Superior temporal gyrus (tissue), 1 donor: ENCODE results near the gene CYP4V2.
A peak's percentile ranks its signal among the peaks of the same experiment; 100 is the strongest.
"Not testable (repeated sequence)": the region's sequence is repeated elsewhere in the genome, so short reads cannot be mapped to it uniquely, and the experiment has no call there.

ENCODE experiments used
- DNase-seq: peaks from one replicate; pipeline ENCODE4 v3.0.0-alpha.2; 2016; ENCODE audit errors: extremely low spot score

The CYP4V2 gene

DNA sequence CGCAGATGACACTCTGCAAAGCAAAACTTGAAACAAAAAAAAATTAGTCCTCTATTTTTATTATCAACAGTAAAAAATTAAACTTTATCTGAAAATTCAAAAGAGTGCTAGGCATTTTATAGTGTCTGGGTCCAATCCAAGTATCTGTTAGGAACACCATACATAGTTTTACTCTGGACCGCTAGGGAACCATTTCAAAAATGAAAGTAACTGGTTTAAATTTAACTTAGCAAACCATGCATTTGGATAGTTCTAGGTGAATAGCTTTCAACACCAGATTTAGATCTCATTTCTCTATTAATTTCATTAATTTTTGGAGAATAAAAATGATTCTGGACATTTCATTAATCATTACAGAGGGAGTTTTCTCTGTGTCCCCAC lies 37.1 kb downstream of the CYP4V2 start:
- no peak for DNase-seq

DNA sequence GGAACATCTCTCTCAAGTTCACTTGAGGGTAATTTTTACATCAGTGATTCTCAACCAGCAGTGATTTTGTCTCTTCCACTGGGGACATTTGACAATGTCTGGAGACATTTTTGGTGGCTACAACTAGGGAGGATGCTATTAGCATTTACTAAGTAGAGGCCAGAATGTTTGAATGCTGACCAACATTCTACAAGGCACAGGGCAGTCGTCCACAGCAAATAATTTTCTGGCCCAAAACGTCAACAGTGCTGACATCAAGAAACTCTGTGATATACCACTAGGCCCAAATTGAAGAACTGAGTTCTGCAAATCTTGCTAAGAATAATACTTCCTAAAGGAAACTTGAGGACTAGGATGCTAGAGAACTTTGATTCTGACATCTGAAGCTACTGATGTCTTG lies 43.0 kb downstream of the CYP4V2 start:
- no peak for DNase-seq

DNA sequence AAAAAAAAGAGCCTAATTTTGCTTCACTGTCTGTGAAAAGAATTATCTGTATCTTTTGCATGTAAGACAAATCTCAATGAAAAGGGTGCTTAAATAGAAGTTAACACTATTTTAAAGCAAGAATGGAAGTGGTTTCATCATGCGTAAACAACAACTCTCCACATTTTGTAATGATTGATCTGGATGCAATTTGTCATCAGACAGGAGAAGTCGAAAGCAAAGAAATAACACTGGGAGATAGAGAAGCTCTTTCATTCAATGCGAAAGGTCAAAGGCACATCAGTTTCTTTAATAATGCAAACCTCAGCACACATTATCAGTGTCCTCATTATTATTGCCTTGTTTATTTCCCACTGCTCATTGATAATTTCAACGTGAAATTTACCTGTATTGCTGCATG lies 44.8 kb downstream of the CYP4V2 start:
- DNase-seq = no peak

DNA sequence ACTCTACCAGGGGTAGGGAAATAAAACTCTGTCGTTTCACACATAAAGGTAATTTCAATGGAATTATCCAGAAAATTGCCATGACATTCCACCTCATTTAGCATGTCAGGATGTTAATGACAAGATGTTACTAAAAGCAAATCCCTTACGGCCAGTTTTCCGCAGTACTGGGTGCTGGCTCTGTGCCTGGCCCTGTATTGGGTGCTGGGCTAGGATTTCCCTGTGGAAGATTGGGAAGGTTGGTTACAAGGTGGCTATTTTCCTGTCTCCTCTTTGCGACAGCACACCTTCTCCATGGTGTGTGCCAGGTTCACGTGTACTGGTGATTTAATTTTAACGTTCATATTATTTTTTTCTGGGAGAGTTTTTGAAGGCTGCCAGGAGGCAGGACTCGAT lies 49.1 kb downstream of the CYP4V2 start:
- DNase-seq = no peak

DNA sequence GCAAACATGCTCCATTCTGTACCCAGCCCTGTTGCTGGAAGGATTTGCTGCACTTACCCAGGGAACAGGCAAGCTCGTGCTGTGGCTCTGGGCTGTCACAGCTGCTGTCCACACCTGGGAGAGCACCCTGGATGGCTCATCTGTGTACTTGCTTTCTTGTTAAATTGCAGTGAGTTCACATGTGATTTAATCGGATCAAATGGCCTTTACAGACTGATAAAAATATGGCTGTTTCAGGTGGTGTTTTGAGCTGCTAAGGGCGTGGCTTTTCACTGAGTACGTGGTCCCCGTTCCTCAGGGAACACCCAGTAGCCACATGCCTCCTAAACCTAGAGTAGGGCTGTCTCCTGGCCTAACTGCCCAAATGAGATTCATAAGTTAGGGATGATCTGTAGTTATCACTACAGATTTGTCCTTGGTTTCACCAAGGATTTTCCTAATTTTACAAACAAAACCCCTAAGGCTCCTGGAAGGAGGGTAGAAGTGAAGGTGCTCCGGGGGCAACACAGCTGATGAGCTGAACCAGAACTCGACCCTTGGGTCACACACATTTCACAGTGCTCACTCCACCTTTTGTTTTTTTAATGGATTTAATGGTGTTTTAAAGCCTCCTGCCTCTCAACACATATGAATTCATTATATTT lies 49.6 kb downstream of the CYP4V2 start:
- no peak for DNase-seq

DNA sequence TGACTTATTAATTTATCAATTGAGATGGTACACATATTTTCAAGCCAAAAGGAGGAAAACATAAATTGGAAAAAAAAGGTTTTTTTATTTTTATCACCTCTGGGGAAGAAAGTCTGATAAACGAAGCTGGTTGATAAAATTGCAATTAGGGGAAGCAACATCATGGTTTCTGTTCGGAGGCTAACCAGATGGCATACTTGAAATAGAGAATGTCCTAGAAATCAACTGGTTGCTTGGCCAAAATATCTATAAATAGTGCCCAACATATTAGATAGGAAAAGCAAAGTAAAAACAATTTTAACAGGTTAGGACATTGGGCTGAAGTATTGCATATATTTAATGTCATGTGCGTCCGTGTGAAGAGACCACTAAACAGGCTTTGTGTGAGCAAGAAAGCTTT lies 50.2 kb downstream of the CYP4V2 start:
- DNase-seq = no peak

DNA sequence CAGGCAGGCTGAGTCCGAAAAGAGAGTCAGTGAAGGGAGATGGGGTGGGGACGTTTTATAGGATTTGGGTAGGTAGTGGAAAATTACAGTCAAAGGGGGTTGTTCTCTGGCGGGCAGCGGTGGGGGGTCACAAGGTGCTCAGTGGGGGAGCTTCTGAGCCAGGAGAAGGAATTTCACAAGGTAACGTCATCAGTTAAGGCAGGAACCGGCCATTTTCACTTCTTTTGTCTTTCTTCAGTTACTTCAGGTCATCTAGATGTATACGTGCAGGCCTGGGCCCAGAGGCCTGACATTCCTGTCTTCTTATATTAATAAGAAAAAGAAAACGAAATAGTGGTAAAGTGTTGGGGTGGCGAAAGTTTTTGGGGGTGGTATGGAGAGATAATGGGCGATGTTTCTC lies 50.7 kb downstream of the CYP4V2 start:
- not testable (repeated sequence) for DNase-seq

DNA sequence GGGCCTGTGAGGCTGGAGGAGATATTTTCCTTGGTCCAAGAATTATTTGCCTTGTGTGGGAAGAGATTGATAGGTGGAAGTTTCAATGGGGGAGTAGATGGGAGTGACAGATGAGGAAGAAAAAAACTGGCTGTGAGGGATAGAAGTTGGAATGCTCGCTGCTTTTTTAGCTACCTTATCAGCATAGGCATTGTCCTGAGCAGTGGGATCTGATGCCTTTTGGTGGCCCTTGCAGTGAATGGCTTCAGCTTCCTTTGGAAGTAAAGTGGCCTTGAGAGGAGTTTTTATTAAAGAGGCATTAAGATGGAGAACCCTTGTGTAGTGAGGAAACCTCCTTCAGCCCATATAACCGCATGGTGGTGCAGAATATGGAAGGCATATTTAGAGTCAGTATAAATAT lies 52.0 kb downstream of the CYP4V2 start:
- no peak for DNase-seq

DNA sequence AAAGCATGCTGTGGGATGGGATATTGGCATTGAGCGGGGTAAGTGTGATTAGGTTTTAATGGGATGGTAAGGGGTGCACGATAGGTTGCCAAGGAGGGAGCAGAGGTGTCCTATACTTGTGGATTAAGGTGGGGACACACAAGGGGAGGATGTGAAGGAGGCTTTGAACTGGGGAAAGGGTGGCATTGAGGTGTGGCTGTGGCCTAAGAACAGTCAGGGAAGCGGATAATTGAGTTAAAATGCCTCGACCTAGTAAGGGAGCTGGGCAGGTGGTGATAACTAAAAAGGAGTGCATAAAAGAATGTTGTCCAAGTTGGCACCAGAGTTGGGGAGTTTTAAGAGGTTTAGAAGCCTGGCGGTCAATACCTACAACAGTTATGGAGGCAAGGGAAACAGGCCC lies 53.5 kb downstream of the CYP4V2 start:
- no peak for DNase-seq

DNA sequence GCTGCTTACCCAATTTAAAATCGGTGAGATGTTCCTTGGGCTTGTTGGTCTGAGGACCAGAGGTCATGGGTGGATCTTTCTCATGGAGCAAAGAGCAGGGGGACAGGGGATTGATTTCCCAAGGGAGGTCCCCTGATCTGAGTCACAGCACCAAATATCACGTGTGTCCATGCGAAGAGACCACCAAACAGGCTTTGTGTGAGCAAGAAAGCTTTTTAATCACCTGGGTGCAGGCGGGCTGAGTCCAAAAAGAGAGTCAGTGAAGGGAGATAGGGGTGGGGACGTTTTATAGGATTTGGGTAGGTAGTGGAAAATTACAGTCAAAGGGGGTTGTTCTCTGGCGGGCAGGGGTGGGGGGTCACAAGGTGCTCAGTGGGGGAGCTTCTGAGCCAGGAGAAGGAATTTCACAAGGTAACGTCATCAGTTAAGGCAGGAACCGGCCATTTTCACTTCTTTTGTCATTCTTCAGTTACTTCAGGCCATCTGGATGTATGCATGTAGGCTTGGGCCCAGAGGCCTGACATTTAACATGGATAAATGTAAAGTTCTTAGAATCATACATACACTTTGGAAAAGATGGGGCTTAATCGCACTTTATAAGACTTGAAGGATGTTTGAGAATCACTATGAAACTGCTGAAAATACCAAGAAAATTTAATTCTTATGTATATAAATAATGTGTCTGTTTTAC lies 55.8 kb downstream of the CYP4V2 start:
- not testable (repeated sequence) for DNase-seq

DNA sequence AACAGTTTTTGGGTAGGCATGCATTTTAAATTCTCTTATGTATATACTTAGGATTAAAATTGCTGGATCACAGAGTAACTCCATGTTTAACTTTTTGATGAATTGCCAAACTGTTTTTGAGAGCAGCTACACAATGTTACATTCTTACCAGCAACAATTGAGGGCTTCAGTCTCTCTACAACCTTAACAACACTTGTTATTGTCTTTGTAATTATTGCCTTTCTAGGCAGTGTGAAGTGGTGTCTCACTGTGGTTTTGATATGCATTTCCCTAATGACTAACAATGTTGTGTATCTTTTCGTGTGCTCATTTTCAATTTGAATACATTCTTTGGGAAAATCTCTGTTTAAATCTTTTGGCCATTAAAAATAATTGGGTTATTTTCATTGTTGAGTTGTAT lies 57.3 kb downstream of the CYP4V2 start:
- DNase-seq = peak; percentile 64

DNA sequence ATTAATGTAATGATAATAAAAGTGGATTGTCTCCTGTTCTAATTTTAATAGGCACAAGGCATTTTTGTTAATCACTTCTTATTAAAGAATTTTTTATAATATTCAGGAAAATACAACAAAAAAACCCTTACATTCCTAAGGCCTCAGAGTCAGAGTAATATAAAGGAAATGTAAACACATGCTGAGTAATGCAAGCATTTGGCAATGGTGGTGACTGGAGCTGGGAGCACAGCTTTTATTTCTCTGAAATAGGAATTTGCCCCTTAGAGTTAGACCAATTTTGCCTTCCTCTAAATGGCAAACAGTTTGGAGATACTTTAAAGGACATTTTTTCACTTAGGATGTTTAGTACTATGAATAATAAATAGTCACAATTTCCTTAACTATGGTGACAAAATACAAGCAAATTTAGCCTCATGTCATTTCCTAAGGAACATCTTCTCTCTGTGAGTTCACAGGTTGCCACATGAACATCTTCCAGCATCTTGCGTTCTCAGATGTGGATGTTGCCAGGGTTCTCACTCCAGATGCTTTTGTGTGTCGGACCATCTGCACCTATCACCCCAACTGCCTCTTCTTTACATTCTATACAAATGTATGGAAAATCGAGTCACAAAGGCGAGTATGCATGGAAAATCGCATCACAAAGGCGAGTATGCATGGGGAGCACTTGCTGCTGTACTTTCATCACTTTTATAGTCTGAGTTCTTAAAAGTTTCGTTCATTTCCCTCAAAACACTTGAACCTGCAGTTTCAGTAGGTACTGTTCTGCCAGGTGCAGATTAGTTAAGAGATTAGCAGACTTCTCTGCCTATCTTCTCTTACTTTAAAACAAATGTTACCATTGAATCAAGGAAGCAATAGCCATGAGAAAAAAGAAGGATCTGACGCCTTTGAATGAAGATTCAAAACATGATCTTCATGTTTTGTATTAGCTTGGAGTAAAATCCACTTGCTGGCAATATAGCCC lies 58.7 kb downstream of the CYP4V2 start:
- DNase-seq = no peak

DNA sequence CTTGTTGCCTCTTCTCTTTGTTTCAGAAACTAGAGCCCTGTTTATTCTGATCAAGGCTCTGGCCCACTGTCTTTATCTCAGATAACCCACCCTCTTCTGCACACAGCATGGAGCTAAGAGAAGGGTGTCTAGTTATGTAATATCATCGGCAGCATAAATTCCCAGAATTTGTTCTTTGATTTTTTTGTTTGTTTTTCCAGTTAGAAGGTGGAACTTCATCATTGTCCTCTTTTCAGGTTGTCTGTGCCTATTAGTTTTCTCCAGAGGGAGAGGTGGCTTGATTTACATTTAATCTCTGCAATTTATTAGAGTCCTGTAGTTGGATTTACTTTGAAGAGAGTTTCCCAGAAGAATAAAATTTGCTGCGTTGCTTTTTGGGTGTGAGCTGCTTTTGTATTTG lies 59.4 kb downstream of the CYP4V2 start:
- no peak for DNase-seq

DNA sequence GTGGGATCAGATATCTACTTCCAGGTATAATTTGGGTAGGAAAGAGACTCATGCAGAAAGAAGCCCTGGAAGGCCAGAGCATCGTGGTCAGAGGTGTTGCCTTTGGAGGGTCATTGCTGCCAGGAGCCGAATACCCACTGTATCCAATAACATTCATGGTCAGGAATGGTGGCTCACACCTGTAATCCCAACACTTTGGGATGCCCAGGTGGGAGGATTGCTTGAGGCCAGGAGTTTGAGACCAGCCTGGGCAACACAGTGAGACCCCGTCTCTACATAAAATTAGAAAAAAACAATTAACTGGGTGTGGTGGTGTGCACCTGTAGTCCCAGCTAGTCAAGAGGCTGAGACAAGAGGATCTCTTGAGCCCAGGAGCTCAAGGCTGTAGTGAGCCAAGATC lies 63.8 kb downstream of the CYP4V2 start:
- no peak for DNase-seq

DNA sequence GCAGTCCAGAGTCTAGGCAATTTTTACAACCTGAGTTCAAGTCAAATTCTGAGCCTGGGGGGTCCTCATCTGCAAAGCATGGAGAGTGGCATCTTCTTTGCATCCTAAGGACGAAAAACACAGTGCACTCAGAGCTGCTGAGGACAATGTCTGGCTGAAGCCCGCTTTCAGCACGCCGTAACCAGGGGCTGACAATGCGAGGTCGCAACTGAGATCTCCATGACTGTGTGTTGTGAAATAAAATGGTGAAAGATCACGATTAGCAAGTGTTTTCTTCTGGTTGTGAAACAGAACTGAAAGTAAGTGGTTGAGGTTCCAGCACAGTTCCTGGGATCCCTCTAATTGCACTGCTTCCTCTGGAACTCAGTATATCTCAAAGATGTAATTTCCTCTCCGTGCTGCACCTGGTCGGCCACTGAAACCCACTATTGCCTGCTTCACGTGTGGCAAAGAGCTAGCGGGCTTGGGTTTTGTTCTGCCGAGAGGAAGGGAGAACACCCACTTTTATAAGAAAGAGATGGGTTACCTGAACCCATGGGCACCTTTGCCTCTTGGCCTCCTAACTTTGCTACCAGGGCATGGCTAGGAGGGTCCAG lies 66.9 kb downstream of the CYP4V2 start:
- no peak for DNase-seq

DNA sequence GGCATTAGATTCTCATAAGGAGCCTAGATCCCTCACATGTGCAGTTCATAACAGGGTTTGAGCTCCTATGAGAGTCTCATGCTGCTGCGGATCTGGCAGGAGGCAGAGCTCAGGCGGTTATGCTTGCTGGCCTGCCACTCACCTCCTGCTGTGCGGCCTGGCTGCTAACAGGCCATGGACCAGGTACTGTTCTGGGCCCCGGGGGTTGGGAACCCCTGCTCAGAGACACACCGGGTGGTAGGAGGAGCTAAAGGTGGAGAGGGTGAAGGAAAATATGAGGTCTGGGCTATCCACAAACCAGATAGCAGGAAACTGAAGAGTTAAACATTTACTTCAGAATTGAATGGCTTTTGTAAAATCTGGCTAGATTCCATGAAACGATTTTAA lies 68.7 kb downstream of the CYP4V2 start:
- DNase-seq = no peak
